ENCODE data around the gene FLYWCH1.

- TF ChIP-seq POLR2AphosphoS5 (IDR thresholded peaks at IDR 0.05; ENCODE audit: borderline replicate concordance, low read depth, low read length) (no peak), EZH2 (IDR thresholded peaks at IDR 0.05) (no peak)
Measured at GRCh38 chr16:2963074-2963722, 51.5 kb downstream of the FLYWCH1 start.
